ENCODE results near the gene ERVMER34-1.

The ERVMER34-1 gene

DNA sequence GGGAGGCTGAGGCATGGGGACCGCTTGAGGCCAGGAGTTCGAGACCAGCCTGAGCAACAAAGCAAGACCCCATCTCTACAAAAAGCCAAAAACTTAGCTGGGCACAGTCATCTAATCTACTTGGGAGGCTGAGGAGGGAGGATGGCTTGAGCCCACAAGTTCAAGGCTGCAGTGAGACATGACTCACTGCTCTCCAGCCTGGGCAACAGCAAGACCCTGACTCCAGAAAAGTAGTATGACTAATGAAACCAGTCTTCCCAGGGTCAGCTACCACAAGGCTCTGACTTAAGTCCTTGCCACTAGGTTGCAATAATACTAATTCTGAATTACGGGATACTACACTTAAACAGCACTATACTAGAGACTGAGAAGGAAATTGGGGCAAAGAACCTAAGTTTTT is 33.1 kb downstream of the ERVMER34-1 start:
- no peak for DNase-seq

DNA sequence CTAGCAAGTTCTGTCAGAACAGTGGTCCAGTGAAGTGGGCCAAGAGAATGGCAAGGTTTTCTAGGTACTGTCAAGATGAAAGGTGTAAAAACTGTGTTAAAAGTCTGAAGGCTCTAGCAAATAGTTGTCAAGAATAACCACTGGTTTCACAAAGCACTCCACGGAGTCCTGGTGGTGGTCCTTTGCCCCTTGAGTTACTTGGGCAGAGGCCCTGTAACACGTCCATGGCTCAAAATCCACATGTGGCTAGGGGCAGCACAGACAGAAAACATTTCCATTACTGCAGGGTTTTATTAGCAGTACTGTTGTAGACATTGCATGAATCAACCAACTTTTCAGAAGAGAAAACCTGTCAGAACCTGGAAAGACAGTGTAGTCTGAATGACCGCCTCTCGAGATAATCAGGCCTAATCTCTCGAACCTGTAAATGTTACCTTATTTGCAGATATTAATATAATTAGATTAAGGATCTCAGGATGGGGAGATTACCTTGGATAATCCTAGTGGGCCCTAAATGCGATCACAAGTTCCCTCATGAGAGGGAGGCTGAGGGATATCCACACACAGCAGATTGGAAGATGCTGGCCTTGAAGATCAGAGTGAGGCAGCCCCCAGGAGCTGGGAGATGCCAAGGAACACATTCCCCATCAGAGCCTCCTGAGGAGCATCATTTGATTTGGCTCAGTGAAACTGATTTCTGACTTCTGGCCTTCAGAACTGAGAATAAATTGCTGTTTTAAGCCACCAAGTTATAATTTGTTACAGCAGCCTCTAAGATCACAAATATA is 34.7 kb downstream of the ERVMER34-1 start:
- DNase-seq, result no peak

- no peak for DNase-seq
Measured at GRCh38 chr4:52715914-52716313, 35.3 kb downstream of the ERVMER34-1 start.

- no peak for DNase-seq
Measured at GRCh38 chr4:52715255-52715897, 35.8 kb downstream of the ERVMER34-1 start.

DNA sequence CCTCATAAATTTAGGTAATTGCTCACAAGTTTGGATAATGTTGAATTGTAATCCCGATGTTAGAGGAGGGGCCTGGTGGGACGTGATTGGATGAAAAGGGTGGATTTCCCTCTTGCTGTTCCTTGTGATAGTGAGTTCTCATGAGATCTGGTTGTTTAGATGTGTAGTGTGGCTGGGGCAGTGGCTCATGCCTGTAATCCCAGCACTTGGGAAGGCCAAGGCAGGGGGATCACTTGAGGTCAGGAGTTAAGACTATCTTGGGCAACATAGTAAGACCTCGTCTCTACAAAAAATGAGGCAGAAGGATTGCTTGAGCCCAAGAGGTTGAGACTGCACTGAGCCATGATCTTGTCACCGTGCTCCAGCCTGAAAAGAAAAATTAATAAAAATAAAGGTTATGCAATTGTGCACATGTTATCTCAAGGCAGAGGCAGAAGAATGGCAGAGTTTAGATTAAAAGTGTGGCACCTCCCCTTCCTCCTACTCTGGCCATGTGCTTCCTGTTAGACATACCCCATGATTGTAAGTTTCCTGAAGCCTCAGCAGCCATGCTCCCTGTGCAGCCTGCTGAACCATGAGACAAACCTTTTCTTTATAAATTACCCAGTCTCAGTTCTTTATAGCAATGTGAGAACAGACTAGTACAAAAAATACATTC is 36.5 kb downstream of the ERVMER34-1 start:
- no peak for DNase-seq

DNA sequence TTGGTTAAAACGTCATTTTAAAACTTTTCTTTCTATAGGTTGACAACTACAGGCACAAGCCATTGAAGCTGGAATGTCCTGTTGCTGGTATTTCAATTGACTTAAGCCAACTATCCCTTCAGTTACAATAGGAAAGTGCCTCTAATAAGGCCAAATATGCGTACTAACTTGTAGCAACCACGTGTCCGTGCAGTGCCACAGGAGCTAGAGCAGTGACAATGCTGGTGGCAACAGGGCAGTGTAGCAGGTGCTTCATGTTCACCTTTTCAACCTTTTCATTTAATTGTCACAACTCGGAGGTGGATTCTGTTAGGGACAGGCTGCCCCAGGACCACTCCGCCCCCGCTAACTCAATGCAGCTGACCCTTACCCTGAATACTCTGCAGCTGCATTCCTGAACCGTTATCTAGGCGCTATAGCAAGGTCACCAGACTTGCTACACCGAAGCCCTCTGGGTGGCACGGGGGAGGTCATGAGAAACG is 37.7 kb downstream of the ERVMER34-1 start:
- no peak for DNase-seq

DNA sequence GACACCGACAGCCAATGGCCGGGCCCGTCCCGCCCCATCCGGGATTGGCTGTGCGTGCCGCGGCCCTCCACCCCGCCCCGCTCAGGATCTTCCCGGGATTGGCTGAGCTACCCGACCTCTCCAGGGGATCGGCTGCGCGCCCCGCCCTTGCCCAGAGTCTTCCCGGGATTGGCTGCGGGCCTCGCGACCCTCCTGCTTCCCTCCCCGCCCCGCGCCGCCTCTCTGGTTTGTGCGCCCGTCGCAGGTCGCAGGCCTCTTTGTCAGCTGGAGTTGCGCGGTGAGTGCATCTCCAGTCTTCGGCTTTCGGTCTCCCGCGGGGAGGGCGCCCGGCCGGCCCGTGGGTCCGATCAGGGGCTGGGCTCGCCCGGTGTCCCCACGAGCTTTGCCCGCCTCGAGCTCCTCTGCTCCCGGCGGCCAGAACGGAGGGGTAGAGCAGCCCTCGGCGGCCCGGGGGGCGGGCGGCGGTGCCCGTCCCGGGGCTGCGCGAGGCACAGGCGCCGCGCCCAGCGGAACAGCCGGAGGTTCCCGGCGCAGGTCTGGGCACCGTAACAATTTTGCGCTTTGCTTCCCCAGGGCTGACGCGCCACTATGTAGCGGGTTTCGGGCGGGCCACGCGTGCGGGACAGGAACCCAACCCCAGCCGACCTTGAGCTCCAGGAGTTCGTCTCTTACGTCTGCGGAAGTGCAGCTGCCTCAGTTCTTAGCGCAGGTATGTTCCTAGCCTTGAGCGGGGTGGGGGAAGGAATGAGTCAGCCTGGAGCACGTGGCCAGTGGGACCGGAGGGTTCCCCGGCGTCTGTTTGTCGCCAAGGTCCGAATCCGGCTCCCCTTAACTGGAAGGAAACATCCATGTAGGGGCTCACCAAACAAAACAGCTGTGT is 38.7 kb downstream of the ERVMER34-1 start:
- DNase-seq, result peak; percentile 97

DNA sequence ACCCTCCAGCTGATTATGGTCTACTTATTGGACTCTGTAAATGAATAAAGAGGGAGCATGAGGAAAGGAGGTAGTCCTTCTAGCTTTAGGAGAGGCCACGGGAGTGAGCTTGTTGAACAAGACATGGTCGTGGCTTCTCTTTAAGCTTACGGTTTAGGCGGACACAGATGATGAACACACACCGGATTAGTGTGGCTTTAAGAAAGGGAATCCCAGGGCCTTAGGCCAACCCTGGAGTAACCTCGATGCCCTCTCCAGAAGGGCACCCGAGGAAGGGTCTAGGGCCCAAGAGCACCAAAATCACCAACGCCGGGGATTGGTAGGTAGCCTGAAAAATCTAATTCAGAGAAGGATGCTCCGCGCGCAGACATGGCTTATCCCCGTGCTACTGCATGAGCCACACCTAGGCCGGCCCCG is 39.4 kb downstream of the ERVMER34-1 start:
- DNase-seq, result no peak

GRCh38 chr4:52711272-52711671 is 40.0 kb downstream of the ERVMER34-1 start:
- DNase-seq, result no peak

GRCh38 chr4:52709155-52709554 is 42.1 kb downstream of the ERVMER34-1 start:
- no peak for DNase-seq

- DNase-seq, result no peak
Measured at GRCh38 chr4:52704661-52705060, 46.6 kb downstream of the ERVMER34-1 start.

GRCh38 chr4:52704133-52704532 is 47.1 kb downstream of the ERVMER34-1 start:
- no peak for DNase-seq

DNA sequence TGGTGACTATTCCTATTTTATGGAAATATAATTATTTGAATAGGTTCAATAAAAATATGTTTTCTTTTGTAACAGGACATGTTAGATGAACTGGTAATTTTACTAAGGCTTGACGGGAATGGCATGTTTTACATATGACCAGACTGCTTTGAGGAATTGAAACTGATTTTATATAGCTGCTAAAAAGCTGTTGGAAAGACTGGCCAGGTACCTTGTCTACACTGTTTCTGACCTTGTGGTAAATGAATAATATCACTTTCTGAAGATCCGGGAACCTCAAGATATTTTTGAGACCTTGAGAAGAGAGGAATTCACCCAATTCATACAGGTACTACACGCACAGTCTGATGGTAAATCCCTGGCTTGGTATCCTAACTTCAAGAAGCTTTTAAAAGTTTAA is 50.0 kb downstream of the ERVMER34-1 start:
- DNase-seq, result no peak

DNA sequence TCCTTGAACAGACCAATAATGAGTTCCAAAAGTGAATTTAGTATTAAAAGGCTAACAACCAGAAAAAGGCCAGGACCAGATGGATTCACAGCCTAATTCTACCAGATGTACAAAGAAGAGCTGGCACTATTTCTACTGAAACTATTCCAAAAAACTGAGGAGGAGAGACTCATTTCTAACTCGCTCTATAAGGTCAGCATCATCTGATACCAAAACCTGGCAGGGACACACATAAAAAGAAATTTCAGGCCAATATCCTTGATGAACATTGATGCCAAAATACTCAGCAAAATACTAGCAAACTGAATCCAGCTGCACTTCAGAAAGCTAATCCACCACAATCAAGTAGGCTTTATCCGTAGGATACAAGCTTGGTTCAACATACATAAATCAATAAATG is 56.3 kb downstream of the ERVMER34-1 start:
- DNase-seq, result no peak

GRCh38 chr4:52693492-52693891 is 57.7 kb downstream of the ERVMER34-1 start:
- DNase-seq, result no peak
